AG10803 (cell line): ENCODE results near the gene CARS2.

Experiments
- DNase-seq: peaks from one replicate; pipeline ENCODE4 v3.0.0; 2010; ENCODE audit warnings: low read depth
- H3K4me3 ChIP-seq: 2 replicates; pipeline ENCODE4 v1.5.1; 2011; ENCODE audit warnings: mild to moderate bottlenecking, low read length, control low read depth
- TF ChIP-seq, protein P1 (sequence below): conservative IDR thresholded peaks from 2 replicates; pipeline ENCODE4 v1.5.1; 2011; ENCODE audit warnings: mild to moderate bottlenecking, low read length, control low read depth, inconsistent platforms

CARS2 gene

DNA sequence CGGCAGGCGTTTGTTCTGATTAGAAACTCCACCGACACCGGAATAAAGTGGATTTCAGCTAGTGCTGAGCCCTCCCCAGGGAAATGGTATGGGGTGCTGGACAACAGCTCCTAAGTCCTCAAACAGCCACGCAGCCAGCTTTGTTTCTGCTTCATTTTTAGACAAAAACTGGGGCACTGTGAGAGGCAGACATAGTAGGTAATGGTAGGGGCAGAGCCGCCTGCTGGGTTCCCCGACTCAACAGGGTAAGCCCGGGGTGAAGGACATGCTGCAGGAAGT is 39.7 kb downstream of the CARS2 start:
- no peak overlapping the region for H3K4me3 ChIP-seq
- TF ChIP-seq, protein P1, sequence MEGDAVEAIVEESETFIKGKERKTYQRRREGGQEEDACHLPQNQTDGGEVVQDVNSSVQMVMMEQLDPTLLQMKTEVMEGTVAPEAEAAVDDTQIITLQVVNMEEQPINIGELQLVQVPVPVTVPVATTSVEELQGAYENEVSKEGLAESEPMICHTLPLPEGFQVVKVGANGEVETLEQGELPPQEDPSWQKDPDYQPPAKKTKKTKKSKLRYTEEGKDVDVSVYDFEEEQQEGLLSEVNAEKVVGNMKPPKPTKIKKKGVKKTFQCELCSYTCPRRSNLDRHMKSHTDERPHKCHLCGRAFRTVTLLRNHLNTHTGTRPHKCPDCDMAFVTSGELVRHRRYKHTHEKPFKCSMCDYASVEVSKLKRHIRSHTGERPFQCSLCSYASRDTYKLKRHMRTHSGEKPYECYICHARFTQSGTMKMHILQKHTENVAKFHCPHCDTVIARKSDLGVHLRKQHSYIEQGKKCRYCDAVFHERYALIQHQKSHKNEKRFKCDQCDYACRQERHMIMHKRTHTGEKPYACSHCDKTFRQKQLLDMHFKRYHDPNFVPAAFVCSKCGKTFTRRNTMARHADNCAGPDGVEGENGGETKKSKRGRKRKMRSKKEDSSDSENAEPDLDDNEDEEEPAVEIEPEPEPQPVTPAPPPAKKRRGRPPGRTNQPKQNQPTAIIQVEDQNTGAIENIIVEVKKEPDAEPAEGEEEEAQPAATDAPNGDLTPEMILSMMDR = no peak
- no peak for DNase-seq

DNA sequence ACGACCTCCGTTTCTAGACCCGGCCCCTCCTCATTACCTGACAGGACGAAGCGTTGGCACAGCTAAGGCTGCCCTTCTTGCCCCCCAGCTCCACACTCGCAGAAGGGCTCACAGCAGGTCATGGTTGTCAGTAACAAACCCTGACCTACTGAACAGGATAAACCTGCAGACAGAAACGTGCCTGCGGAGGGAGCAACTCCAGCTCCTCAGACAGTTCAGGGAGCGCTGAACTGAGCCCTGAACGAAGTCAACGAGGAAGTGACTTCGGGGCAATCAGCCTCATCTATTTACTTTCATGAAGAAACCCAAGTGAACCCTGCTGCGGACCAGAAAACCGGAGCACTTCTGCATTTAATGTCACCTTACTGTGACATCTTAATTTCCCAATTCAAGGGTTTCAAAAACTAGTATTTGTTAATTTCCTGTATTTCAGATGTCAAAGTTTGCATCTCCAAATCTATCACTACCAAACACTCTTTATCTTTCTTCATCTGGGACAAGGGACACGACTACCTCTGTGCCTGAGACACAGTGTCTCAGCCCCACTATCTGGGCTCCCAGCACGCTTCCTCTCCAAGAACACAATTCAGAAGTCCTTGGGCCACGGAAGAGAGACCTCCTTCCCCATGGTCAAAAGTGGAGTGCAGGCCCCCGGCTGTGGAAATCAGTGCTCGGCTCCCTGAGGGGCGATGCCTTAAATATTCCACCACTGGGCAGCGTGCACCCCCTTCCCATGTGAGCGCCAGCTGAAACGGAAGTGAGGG is 40.2 kb downstream of the CARS2 start:
- TF ChIP-seq, protein P1 = no peak
- DNase-seq = no peak
- H3K4me3 ChIP-seq = no peak overlapping the region

- no peak for DNase-seq
- no peak overlapping the region for H3K4me3 ChIP-seq
- TF ChIP-seq, protein P1 = no peak
Observed at GRCh38 chr13:110664673-110665072, 41.2 kb downstream of the CARS2 start.

GRCh38 chr13:110664041-110664440 is 41.9 kb downstream of the CARS2 start:
- TF ChIP-seq, protein P1 = no peak
- H3K4me3 ChIP-seq = no peak overlapping the region
- no peak for DNase-seq

- TF ChIP-seq, protein P1 = no peak
- no peak for DNase-seq
- H3K4me3 ChIP-seq = no peak overlapping the region
Observed at GRCh38 chr13:110663491-110663890, 42.4 kb downstream of the CARS2 start.

DNA sequence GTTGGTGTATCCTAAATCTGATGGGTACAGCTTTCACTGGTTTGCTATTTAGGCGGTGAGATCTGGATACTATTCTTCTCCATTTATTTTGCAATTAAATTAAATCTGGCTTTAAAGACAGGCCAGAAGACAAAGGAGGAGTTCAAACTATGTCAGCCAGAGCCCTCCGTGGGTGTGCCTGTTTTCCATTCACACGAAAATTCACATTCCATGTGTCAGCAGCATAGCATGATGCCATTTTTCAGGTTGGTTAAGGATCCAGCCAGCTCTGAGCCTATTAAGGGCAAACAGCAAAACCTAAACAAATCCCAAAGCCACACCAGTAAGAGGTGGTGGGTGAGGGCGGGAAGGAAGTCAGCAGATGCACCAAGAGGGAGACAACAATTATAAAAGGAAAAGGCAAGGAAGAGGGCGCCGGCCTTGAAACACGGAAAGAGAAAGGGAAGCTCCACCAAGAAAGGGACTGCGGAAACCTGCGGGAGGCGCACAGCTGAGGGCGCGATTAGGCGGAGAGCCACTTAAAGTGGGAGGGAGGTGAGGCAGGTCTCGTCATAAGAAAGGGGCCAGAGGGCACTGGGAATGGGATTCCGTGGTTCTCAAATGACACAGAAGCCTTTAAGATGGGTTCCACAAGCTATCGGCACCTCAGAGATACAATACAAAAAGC is 43.0 kb downstream of the CARS2 start:
- DNase-seq = peak; percentile 18
- H3K4me3 ChIP-seq = no peak overlapping the region
- TF ChIP-seq, protein P1 = no peak

DNA sequence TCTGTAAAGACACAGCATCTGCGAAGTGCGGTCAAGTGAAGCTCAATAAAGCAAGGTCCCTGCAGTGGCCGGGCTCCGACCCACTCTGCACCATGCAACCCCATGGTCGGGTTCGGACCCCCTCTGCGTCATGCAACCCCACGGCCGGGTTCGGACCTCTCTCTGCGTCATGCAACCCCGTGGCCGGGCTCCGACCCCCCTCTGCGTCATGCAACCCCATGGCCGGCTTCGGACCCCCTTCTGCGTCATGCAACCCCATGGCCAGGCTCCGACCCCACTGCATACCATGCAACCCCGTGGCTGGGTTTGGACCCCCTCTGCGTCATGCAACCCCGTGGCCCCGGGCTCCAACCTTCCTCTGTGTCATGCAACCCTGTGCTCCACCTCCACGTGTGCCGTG is 43.8 kb downstream of the CARS2 start:
- TF ChIP-seq, protein P1 = no peak
- DNase-seq = no peak
- no peak overlapping the region for H3K4me3 ChIP-seq
